ENCODE results near the gene GH2.

- no peak for TF ChIP-seq CTCF (IDR thresholded peaks at IDR 0.05 in 8 of 11, conservative IDR thresholded peaks at IDR 0.05 in 3 of 11)
- peak in 2 of 3 donors; percentile 32 to 49 for TF ChIP-seq POLR2AphosphoS5 (IDR thresholded peaks at IDR 0.05)
These were observed 50.7 kb downstream of the GH2 start for GRCh38 chr17:63830904-63831491.

Data from spleen (tissue), 7 donors.